ENCODE measurements around the gene SNRPB2. TPM values are rescaled to one million over a fixed set of nuclear protein-coding genes. Genes with fewer than 3 reads are reported as not detected.

SNRPB2 gene
- total RNA-seq = 47.1 and 64.2 TPM in 2 replicates

DNA sequence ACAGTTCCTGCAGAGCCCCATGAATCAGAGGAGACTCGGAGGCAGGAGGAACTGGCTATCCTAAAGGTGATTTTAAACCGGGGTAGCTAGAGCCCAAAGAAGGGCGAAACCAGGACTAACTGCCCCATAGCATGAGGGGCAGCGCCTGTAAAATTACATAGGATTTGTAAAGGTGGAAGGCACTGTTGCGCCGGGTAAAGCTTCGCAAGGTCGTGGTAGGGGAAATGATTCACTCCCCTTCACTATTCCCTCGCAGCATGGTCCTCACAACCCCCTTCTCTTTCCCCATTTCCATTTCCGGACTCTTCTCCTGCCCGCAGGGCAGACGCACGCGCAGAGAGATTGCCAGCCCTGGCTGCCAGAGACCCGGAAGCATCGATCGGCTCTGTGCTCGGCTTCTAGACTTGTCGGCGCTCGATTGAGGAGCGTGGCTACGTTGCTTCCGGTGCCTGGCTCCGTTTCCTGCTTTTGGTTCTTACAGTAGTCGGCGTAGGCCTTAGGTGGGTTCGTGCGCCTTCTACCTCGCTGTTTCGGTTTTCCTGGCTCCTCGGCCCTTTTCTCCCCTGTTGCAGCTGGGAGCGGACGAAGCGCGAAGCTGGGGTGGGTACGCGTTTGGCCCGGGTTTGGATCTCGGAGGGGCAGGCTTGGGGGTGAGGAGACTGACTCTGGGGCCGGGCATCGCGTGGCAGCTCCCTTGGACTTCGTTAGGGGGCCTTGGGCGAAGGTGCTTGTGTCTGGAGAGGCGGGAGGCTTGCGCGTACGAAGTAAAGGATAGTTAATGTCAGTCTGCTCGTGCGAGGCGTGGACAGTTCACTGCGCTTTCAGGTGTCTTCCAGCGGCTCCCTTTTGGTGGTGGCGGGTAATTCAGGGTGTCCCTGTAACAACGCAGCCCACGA is at the start of gene SNRPB2:
Gene SNRPB2, plus strand, starts transcription at position 462 of the 896 bp plus-strand sequence. CDS start 1,677 bp downstream, outside the sequence.

DNA sequence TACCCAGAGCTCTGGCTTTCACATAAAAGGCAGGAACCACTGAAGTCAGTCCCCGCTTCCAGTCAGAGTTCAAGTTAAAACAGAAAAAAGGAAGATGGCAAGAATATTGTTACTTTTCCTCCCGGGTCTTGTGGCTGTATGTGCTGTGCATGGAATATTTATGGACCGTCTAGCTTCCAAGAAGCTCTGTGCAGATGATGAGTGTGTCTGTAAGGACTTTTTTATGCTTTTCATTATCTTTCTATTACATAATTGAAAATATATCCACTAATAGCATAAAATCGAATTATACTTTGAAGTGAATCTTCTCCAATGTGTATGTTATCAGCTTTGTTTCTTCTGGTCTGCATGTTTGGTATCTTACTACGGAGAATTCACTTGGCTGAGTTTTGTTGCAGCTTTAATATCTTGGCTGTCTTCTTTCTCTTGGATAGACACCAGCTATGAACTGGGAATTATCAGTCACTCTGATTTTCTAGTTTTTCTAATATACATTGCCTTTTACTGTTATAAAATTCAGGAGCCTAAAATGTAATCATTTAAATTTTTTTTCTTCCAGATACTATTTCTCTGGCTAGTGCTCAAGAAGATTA is 18.6 kb downstream of the SNRPB2 start, which contains the start of gene OTOR:
Gene OTOR, plus strand, starts transcription at position 51 of the 593 bp plus-strand sequence. Its CDS starts 44 bp downstream, at position 95.

Other genes with a start within 250 kb of the SNRPB2 start
- 14.2 and 21.7 TPM in 2 replicates for gene KIF16B, start 156.6 kb upstream of the SNRPB2 start, total RNA-seq
- gene OTOR, start 18.3 kb downstream of the SNRPB2 start, total RNA-seq = not detected in 2 replicates

Data from regular cardiac myocyte (primary cell).